K562 (cell line): Measurements from ENCODE around the gene DNAJC6. TPM values are rescaled to one million over a fixed set of nuclear protein-coding genes. Genes with fewer than 3 reads are reported as not detected.
A peak's percentile ranks its signal among the peaks of the same experiment; 100 is the strongest.

Experiments used
- ADNP ChIP-seq: fragments of 200-800 bp; sonication (Bioruptor generic); IDR thresholded peaks from 2 replicates; pipeline ENCODE4 v1.6.1; 2016; ENCODE audit warnings: missing genetic modification characterization, missing compliant biosample characterization
- ATF1 ChIP-seq, 2 experiments: fragments of 450-650 bp in 1 of 2; IDR thresholded peaks; 2 replicates each; pipeline ENCODE4 v1.6.1; 2016; ENCODE audit warnings: missing compliant biosample characterization in 1 of 2, missing genetic modification characterization in 1 of 2
- ATF4 ChIP-seq: fragments of 450-650 bp; formaldehyde crosslinking; IDR thresholded peaks from 2 replicates; pipeline ENCODE4 v1.4.0; 2022; ENCODE audit warnings: mild to moderate bottlenecking, moderate library complexity
- DMBX1 ChIP-seq: fragments of 250-450 bp; sonication (Bioruptor Pico); IDR thresholded peaks from 2 replicates; pipeline ENCODE4 v1.8.0; 2022; ENCODE audit warnings: inconsistent platforms, mild to moderate bottlenecking, moderate library complexity, borderline replicate concordance
- E2F1 ChIP-seq: sonication (generic); formaldehyde crosslinking; IDR thresholded peaks from 2 replicates; pipeline ENCODE4 v1.8.1; 2023; ENCODE audit warnings: mild to moderate bottlenecking, missing genetic modification reagents, moderate library complexity
- E2F3 ChIP-seq: fragments of 250-450 bp; sonication (Bioruptor Pico); IDR thresholded peaks from 2 replicates; pipeline ENCODE4 v1.4.0; 2020; ENCODE audit warnings: mild to moderate bottlenecking
- FOXK1 ChIP-seq: sonication (generic); formaldehyde crosslinking; IDR thresholded peaks from 2 replicates; pipeline ENCODE4 v1.8.0; 2022; ENCODE audit warnings: missing genetic modification reagents, mild to moderate bottlenecking, borderline replicate concordance
- HCFC1 ChIP-seq: IDR thresholded peaks from 2 replicates; pipeline ENCODE4 v1.6.1; 2012; ENCODE audit warnings: low read depth, low read length, improper control_type of control experiment
- HDAC3 ChIP-seq: fragments of 450-650 bp; IDR thresholded peaks from 2 replicates; pipeline ENCODE4 v1.6.1; 2018; ENCODE audit warnings: borderline replicate concordance, mild to moderate bottlenecking, moderate library complexity; ENCODE audit not compliant: partially characterized antibody
- KDM1A ChIP-seq, 2 experiments: fragments of 450-650 bp; IDR thresholded peaks; 2 replicates each; pipeline ENCODE4 v1.6.1; 2016; ENCODE audit warnings: mild to moderate bottlenecking in 2 of 2
- MTA1 ChIP-seq: fragments of 450-650 bp; IDR thresholded peaks from 2 replicates; pipeline ENCODE4 v1.6.1; 2017; ENCODE audit warnings: borderline replicate concordance
- NFE2 ChIP-seq: IDR thresholded peaks from 2 replicates; pipeline ENCODE4 v1.6.1; 2014; ENCODE audit warnings: antibody characterized with exemption, low read depth
- NKRF ChIP-seq: fragments of 450-650 bp; IDR thresholded peaks from 2 replicates; pipeline ENCODE4 v1.6.1; 2016; ENCODE audit warnings: borderline replicate concordance
- RBM22 ChIP-seq: fragments of 200-400 bp; formaldehyde crosslinking; IDR thresholded peaks from 2 replicates; pipeline ENCODE4 v1.6.1; 2018; ENCODE audit warnings: low read length, low read depth; ENCODE audit not compliant: poor library complexity, severe bottlenecking
- SAFB ChIP-seq: fragments of 200-400 bp; formaldehyde crosslinking; IDR thresholded peaks from 2 replicates; pipeline ENCODE4 v1.6.1; 2017; ENCODE audit warnings: low read depth, low read length, borderline replicate concordance
- SOX6 ChIP-seq: fragments of 450-650 bp; IDR thresholded peaks from 2 replicates; pipeline ENCODE4 v1.6.1; 2014; ENCODE audit warnings: mild to moderate bottlenecking
- SRSF3 ChIP-seq: fragments of 200-400 bp; formaldehyde crosslinking; IDR thresholded peaks from 2 replicates; pipeline ENCODE4 v1.6.1; 2016; ENCODE audit warnings: mild to moderate bottlenecking, low read length, moderate library complexity; ENCODE audit not compliant: insufficient read depth
- TFE3 ChIP-seq: fragments of 450-650 bp; formaldehyde crosslinking; IDR thresholded peaks from 2 replicates; pipeline ENCODE4 v1.4.0; 2020; ENCODE audit warnings: mild to moderate bottlenecking, mixed read lengths
- ZBTB43 ChIP-seq: sonication (generic); formaldehyde crosslinking; IDR thresholded peaks from 2 replicates; pipeline ENCODE4 v1.8.0; 2023; ENCODE audit warnings: mild to moderate bottlenecking, missing genetic modification reagents
- ZNF717 ChIP-seq: fragments of 250-450 bp; sonication (Bioruptor Pico); IDR thresholded peaks from 2 replicates; pipeline ENCODE4 v1.5.0; 2021
- polyA plus RNA-seq, 8 experiments: library from polyadenylated mRNA; depleted of rRNA in 4 of 8; stranded (reverse) in 5 of 8; unstranded in 3 of 8; fragments of >200 nt; fragmentation: Nextera tagmentation in 2 of 8; fragmentation: Illumina TruSeq in 1 of 8; extraction: Ambion mirVana in 2 of 8; extraction: Trizol in 1 of 8; gene quantifications; 2 replicates each; pipeline versions ENCODE4 v1.2.1 to v1.2.3, GENCODE V29; 2011 to 2014; ENCODE audit warnings: inconsistent platforms in 1 of 8, missing spikeins in 1 of 8
- total RNA-seq, 7 experiments: library from RNA; depleted of rRNA in 6 of 7; stranded (reverse); fragments of >200 nt in 6 of 7; fragmentation: Illumina TruSeq in 2 of 7; extraction: Trizol in 2 of 7; gene quantifications; 2 replicates each; pipeline versions ENCODE4 v1.2.1 to v1.2.3, GENCODE V29; 2011 to 2021; ENCODE audit warnings: low replicate concordance in 1 of 7

DNAJC6 gene
- total and polyA plus RNA-seq, 9 of the 15 experiments (the other 6 are each of a cell fraction or from before 2014, with no cell fraction given) = 6.7 to 78.7 (median 28.0) TPM

GRCh38 chr1:65263286-65263685, 46.1 kb upstream of the DNAJC6 start (continued):
- TF ChIP-seq HCFC1 (no peak), SAFB (no peak), FOXK1 (CRISPR knock-in tag) (no peak), ATF4 (CRISPR knock-in tag) (no peak), NFE2 (no peak), SOX6 (no peak), ADNP (tag) (0 out of 2 replicates have a peak, but pooled peaks have one; percentile 49), KDM1A (IDR thresholded peaks at IDR 0.05) (peak in 1 of 2 experiments; percentile 23; a peak in 1 of 4 replicates), DMBX1 (CRISPR knock-in tag) (no peak), HDAC3 (no peak), ATF1 (CRISPR knock-in tag; IDR thresholded peaks at IDR 0.05) (no peak), ATF1 (tag; IDR thresholded peaks at IDR 0.05) (no peak), ZNF717 (CRISPR knock-in tag) (no peak), MTA1 (no peak), NKRF (no peak), E2F3 (no peak), SRSF3 (no peak), E2F1 (CRISPR knock-in tag) (no peak), TFE3 (CRISPR knock-in tag) (no peak), RBM22 (no peak), ZBTB43 (CRISPR knock-in tag) (no peak)
